NCI-H460 (cell line): ENCODE measurements around the gene UMPS. TPM values are rescaled to one million over a fixed set of nuclear protein-coding genes. Genes with fewer than 3 reads are reported as not detected.

ENCODE experiments used
- DNase-seq: peaks from one replicate; pipeline ENCODE4 v3.0.0-alpha.2; 2016; ENCODE audit warnings: low read depth; ENCODE audit errors: extremely low read depth
- polyA plus RNA-seq: library from polyadenylated mRNA; depleted of rRNA; stranded (reverse); fragments of >200 nt; gene quantifications from 2 replicates; pipeline ENCODE4 v1.2.3, GENCODE V29; 2014; cell fraction: nucleus; rRNA removed
- total RNA-seq: library from RNA; depleted of rRNA; stranded (reverse); fragments of >200 nt; shearing (Covaris generic); gene quantifications from 2 replicates; pipeline ENCODE4 v1.2.3, GENCODE V29; 2014; rRNA removed

UMPS gene
- total RNA-seq, result 18.0 and 23.3 TPM in 2 replicates
- polyA plus RNA-seq, result 17.5 and 22.2 TPM in 2 replicates

DNA sequence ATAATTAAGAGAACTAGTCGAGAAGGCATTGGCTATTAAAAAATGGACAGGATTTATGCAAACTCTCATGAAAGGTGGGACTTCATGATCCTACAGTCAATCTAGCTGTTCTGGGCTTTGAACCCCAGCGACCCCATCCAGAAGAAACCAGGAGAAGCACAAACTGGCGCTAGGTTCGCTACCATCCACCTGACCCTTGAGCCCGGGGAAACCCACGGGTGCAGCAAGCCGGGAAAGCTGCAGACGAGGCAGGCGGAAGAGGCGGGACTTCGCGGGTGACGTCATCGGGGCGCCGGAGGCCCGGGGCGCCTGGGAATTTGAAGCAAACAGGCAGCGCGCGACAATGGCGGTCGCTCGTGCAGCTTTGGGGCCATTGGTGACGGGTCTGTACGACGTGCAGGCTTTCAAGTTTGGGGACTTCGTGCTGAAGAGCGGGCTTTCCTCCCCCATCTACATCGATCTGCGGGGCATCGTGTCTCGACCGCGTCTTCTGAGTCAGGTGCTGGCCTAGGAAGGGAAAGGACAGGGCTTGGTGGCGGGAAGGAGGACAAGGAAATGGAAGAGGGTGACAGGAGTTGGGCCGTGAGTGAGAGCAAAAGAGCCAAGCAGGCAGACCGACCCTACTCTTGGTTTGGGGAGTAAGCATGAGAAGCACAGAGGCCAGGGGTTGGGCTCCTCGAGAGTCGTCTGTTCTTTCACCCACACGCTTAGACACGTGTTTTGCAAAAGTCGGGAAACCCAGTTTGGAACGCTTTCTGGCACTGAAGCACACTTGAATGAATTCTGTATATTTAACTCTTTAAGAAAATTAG, at the start of gene UMPS:
Gene UMPS, plus strand, starts transcription at position 324 of the 812 bp plus-strand sequence. Its CDS starts 20 bp downstream, at position 344.
- peak; percentile 70 for DNase-seq

DNA sequence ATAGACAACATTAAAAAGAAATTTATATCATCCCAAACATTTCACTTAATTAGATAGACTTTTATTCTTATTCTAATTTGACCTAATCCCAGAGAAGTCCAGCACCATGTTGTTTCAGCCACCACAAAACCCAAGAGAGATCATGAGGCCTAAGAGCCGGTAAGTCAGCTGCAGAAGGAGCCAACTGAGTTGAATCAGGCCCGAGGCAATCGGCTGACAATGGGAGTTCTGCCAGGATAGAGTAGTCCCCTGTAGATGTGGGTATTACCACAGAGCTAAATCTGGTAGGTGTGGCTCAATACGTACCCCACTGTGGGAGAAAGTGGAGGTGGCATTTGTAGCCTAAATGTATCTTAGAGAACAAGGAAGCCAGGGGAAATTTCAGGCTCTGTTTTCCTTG, 49.7 kb upstream of the UMPS start:
- no peak for DNase-seq

- no peak for DNase-seq
Observed at GRCh38 chr3:124682263-124682662, 48.0 kb upstream of the UMPS start.

- DNase-seq, result no peak
Observed at GRCh38 chr3:124684459-124684858, 45.8 kb upstream of the UMPS start.

- DNase-seq, result no peak
Observed at GRCh38 chr3:124685067-124685466, 45.2 kb upstream of the UMPS start.

DNA sequence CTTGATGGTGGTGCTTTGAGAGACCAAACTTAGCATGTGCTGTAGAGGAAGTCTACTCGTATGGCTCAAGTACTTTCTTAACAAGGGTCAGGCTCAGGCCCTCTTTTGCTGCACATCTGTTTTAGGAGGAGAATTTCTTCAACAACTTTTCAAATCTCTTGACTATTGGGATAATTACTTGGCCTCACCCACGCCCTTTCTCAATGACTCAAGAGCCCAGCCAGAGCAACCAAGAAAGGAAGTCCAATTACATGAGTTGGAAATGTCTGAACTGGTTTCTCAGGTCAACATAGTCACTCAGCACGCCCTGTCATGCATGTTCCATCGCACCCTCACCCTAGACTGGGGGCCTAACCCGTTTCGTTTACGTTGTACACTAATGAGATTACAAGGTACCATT, 44.8 kb upstream of the UMPS start:
- DNase-seq, result no peak

- no peak for DNase-seq
Observed at GRCh38 chr3:124686028-124686670, 44.1 kb upstream of the UMPS start.

GRCh38 chr3:124688581-124689454, 41.4 kb upstream of the UMPS start:
- peak; percentile 61 for DNase-seq

DNA sequence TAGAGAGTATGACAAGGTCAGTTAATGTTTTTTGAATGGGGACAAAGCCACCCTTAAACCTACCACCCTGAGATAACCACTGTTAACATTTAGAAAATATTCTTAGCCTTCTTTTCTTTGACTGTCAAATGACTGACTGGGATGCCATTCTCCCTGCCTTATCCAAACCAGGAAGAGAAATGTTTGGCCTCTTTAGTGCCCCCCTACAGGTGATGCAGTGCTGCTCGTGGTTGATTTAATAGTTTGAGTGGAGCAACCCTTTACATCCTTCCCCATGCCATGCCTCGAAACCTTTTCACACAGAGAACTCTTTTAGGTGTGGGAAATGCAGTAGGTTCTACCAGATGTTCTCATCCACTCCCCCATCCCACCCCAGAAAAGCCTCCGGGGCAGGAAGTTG, 38.7 kb upstream of the UMPS start:
- no peak for DNase-seq

DNA sequence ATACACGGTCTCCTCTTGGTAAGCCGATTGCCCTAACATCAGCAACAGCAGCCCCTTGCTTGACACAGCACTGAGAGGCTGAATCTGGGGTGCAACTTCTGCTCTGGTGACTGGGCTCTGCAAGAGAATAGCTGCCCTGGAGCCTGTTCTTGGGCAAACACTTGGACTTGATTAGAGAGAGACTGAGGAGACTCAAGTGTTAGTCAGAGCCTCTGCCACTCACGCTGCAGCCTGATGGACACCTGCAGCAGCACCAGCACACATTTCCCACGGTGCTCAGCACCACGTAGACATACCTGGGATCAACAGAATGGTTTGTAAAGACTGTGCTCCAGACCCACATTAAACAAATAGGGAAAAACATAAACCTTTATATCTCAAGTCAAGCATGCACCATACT, 35.8 kb upstream of the UMPS start:
- no peak for DNase-seq

DNA sequence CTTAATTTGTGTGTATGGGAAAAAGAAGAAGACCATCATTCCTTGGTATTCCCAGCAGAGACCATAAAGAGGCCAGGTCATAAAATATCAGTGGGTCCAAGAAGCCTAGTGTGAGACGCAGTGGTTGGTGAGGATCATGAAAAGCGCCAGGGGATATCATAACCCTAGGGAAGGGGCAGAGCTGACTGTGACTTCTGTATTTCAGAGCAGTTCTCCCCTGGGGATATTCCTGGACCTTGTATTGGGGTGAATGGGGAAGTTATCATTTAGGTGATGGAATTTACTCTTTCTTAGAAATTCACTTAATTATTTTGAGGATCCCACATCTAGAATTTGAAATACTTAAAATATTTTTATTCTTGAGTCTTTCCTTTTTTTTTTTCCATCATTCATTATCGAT, 34.9 kb upstream of the UMPS start:
- no peak for DNase-seq

GRCh38 chr3:124696006-124696405, 34.2 kb upstream of the UMPS start:
- no peak for DNase-seq

DNA sequence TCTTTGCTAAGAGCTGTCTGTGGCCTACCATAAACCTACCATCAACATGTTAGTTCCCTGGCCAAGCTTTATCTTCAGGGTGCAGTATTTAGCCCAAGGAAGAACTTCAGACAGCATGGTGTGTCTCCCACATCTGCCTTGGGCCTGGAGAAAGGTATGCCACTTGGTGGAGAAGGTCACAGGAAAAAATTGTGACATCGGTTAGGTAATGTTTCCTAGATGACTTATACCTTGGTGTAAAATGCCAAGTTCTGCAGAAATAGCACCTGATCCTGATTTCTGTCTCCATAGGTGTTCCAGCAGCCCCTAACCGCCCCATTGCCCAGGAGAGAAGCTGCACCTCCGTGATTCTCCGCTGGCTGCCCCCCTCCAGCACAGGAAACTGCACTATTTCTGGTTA, 33.0 kb upstream of the UMPS start:
- DNase-seq, result no peak

DNA sequence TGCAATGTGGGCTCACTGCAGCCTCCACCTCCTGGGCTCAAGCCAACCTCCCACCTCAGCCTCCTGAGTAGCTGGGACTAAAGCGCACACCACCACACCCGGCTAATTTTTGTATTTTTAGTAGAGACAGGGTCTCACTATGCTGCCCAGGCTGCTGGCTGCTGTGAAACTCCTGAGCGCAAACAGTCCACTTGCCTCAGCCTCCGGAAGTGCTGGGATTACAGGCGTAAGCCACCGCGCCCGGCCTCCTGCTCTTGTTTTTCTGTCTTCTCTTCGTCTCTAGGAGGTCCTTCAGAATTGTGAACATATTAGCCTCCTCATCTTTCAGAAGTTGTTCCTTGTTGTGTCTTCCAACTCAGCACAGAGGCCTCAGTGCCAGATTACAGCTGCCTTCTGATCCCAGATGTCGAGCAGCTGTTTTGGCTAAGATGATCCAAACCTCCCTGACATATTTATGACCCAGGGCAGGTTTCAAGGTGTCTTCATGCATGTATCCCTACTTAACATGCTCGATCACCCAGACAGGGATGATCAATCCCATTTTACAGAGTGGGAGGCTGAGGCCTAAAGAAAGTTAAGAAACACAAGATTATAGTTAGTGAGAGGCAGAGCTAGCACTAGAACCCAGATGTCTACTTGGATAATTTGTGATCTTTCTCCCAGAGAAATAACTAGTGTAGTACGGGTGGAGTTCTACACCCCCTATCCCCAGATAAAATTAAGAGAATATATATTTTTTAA, 32.1 kb upstream of the UMPS start:
- no peak for DNase-seq

GRCh38 chr3:124699051-124699450, 31.2 kb upstream of the UMPS start:
- no peak for DNase-seq

DNA sequence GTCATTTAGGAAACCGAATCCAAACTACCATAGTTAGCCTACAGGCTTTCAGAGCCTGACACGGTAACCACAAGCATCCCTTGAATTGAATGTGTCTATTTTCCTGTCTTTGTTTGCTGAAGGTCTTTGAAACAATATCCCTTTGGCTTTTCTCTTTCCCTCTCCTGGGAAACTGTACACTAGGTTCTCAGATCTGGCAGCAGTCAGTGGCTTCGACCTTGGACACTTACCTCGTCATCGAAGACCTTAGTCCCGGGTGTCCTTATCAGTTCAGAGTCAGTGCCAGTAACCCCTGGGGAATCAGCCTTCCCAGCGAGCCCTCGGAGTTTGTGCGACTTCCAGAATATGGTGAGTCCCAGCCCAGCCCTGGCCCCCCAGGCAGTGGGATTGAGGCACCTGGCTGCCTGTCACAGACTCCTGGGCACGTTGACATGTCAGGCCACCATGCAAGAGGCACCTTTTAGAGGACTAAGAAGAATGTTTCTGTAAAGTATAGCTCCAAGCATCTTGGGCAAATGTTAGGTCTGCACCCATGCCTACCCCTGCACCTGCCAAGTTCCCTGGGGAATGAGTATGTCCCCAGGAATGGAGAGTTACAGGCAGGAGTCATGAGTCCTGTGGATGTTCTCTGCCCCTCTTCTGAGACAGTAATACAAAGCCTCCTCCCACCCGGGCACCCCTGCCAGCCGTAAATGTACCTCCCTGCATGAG, 30.4 kb upstream of the UMPS start:
- DNase-seq, result no peak

- DNase-seq, result no peak
Observed at GRCh38 chr3:124700880-124701684, 29.2 kb upstream of the UMPS start.

DNA sequence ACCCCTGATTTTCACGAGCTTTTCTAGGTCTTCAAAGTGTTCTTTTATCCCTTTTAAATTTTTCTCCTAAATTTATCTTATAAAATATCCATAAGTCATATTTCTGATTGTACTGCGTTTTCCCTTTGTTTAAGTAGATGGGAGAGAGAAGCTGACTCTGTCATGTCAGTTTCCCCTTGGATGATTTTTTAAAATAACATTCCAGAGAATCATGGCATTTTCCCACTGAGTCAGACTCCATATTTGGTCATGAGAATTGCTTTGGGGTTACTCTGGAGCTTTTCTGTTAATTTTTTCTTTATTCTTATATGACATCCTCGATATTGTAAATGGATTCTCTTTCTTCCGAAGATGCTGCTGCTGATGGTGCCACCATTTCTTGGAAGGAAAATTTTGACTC, 28.6 kb upstream of the UMPS start:
- no peak for DNase-seq

DNA sequence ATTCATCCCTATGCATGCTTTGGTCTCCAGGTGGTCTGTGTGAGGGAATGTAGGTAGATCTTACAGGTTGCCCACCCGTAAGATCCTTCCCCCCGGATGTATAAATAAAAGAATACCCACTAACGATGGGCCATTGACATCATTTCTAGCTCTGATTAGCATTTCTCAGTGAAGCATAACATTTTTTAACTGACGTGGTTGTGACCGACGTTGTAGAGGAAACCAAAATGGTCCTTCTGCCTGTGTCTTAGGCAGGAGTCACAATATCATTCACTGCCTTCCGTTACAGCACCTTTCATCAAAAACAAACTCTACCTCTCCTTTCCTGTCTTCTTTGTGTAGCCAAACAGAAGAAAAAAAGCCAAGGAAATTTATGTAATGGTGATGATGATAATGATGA, 27.3 kb upstream of the UMPS start:
- DNase-seq, result no peak
